Neural progenitor cell (in vitro differentiated cells): ENCODE measurements around the gene TMEM114. TPM values are rescaled to one million over a fixed set of nuclear protein-coding genes. Genes with fewer than 3 reads are reported as not detected.
A peak's percentile ranks its signal among the peaks of the same experiment; 100 is the strongest.

Experiments used
- DNase-seq: peaks from one replicate; pipeline ENCODE4 v3.0.0-alpha.2; 2016; ENCODE audit warnings: low spot score
- H2AFZ ChIP-seq: fragments of 200-600 bp; sonication (generic); replicated peaks from 2 replicates; pipeline ENCODE4 v1.6.1; 2016; ENCODE audit warnings: antibody characterized with exemption
- H3F3A ChIP-seq: fragments of 200-600 bp; sonication (generic); 2 replicates; pipeline ENCODE4 v1.6.1; 2016; ENCODE audit warnings: antibody characterized with exemption, low read depth
- H3K27ac ChIP-seq: fragments of 200-600 bp; sonication (generic); 2 replicates; pipeline ENCODE4 v1.5.1; 2016; ENCODE audit warnings: mild to moderate bottlenecking
- H3K27me3 ChIP-seq: fragments of 200-600 bp; sonication (generic); 2 replicates; pipeline ENCODE4 v1.6.1; 2016; ENCODE audit warnings: mild to moderate bottlenecking, moderate library complexity
- H3K36me3 ChIP-seq: fragments of 200-600 bp; sonication (generic); 2 replicates; pipeline ENCODE4 v1.5.1; 2016
- H3K4me1 ChIP-seq: fragments of 200-600 bp; sonication (generic); 2 replicates; pipeline ENCODE4 v1.6.1; 2016; ENCODE audit warnings: mixed run types
- H3K4me2 ChIP-seq: fragments of 200-600 bp; sonication (generic); 2 replicates; pipeline ENCODE4 v1.6.1; 2016
- H3K4me3 ChIP-seq: fragments of 200-600 bp; sonication (generic); 2 replicates; pipeline ENCODE4 v1.5.1; 2016
- H3K79me2 ChIP-seq: fragments of 200-600 bp; sonication (generic); 2 replicates; pipeline ENCODE4 v1.6.1; 2016; ENCODE audit warnings: low read depth
- H3K9ac ChIP-seq: fragments of 200-600 bp; sonication (generic); 2 replicates; pipeline ENCODE4 v1.6.1; 2016
- H3K9me3 ChIP-seq: fragments of 200-600 bp; sonication (generic); 2 replicates; pipeline ENCODE4 v1.5.1; 2016; ENCODE audit warnings: low read depth
- H4K20me1 ChIP-seq: fragments of 200-600 bp; sonication (generic); 2 replicates; pipeline ENCODE4 v1.6.1; 2016; ENCODE audit warnings: low read depth
- H3K27ac Mint-ChIP-seq: 3 replicates; pipeline ENCODE4 v1.8.0; 2021; ENCODE audit warnings: mixed read lengths
- H3K27me3 Mint-ChIP-seq: 2 replicates; pipeline ENCODE4 v1.8.0; 2022; ENCODE audit warnings: low read depth, mild to moderate bottlenecking, inconsistent platforms, moderate library complexity, mixed read lengths; ENCODE audit not compliant: insufficient read depth
- H3K36me3 Mint-ChIP-seq: 3 replicates; pipeline ENCODE4 v1.8.0; 2021; ENCODE audit warnings: mixed read lengths
- H3K4me1 Mint-ChIP-seq: 3 replicates; pipeline ENCODE4 v1.8.0; 2021; ENCODE audit warnings: mixed read lengths
- H3K4me3 Mint-ChIP-seq: 3 replicates; pipeline ENCODE4 v1.8.0; 2021; ENCODE audit warnings: mild to moderate bottlenecking, moderate library complexity, mixed read lengths
- H3K9me3 Mint-ChIP-seq: 3 replicates; pipeline ENCODE4 v1.8.0; 2020; ENCODE audit warnings: mixed read lengths
- EZH2 ChIP-seq: fragments of 200-600 bp; sonication (generic); IDR thresholded peaks from 2 replicates; pipeline ENCODE4 v1.6.1; 2017; ENCODE audit warnings: antibody characterized with exemption, mild to moderate bottlenecking, moderate library complexity
- EZH2phosphoT487 ChIP-seq: fragments of 200-600 bp; sonication (generic); IDR thresholded peaks from 2 replicates; pipeline ENCODE4 v1.6.1; 2017; ENCODE audit warnings: antibody characterized with exemption
- total RNA-seq: library from RNA; depleted of rRNA; stranded (reverse); fragments of >200 nt; gene quantifications from 2 replicates; pipeline ENCODE4 v1.2.3, GENCODE V29; 2015; ENCODE audit warnings: low replicate concordance
- TF ChIP-seq, protein P1 (sequence below): fragments of 200-600 bp; sonication (generic); IDR thresholded peaks from 2 replicates; pipeline ENCODE4 v1.5.1; 2017; ENCODE audit warnings: antibody characterized with exemption, mild to moderate bottlenecking

Gene TMEM114
- total RNA-seq, 1 donor from 2014 or later = not detected

DNA sequence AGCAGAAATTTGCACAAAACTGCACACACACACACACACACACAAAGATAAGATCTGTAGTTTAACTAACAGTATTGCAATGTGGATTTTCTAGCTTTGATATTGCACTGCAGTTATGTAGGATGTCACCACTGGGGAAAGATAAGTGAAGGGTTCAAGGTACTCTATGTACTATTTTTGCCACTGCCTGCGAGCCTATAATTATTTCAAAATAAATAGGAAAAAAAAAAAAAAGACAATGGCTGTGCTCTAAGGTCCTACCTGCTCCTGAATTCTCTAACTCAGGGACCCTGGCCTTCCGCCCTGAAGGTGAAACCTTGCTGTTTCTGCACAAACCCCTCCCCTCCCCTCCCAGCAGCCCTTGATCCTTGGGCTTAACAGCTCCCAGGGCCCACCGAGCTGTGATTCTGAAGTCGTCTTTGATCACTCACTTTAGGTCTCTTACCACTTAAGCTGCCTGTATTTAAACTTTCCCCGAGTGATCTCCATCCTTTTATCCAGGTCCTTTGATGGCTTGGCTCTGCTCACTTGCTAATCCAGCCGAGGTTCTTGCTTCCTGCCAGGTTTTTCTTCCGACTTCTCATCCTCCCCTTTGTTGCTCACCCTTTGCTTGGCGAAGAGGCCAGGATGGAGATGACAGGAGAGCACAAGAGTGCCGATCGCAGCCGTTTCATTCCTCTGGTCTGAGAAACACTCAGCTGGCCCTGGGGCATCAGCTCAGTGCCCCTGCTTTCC, 37.7 kb downstream of the TMEM114 start:
- H3F3A ChIP-seq = peaks cover 13% of the 10 kb centered on the region
- no peaks in the 10 kb centered on the region for H3K79me2 ChIP-seq
- peaks cover 100% of the 10 kb centered on the region for H3K27me3 ChIP-seq
- H3K4me1 Mint-ChIP-seq = peaks cover 41% of the 10 kb centered on the region
- H3K27ac Mint-ChIP-seq = no peak overlapping the region
- peak overlapping the region; percentile 67 for H3K4me3 Mint-ChIP-seq
- H3K27me3 Mint-ChIP-seq = peaks cover 20% of the 10 kb centered on the region
- no peak overlapping the region for H3K9ac ChIP-seq
- no peaks in the 10 kb centered on the region for H3K36me3 ChIP-seq
- no peaks in the 10 kb centered on the region for H3K36me3 Mint-ChIP-seq
- H3K27ac ChIP-seq = no peak overlapping the region
- TF ChIP-seq EZH2 (no peak), EZH2phosphoT487 (peak; percentile 63)
- H2AFZ ChIP-seq = no peak overlapping the region
- H3K9me3 Mint-ChIP-seq = peaks cover 2% of the 10 kb centered on the region
- H3K4me1 ChIP-seq = peaks cover 10% of the 10 kb centered on the region
- peaks cover 12% of the 10 kb centered on the region for H4K20me1 ChIP-seq
- H3K4me3 ChIP-seq = peak overlapping the region; percentile 10
- no peaks in the 10 kb centered on the region for H3K9me3 ChIP-seq
- H3K4me2 ChIP-seq = peak overlapping the region; percentile 67
- peak; percentile 53 for DNase-seq

DNA sequence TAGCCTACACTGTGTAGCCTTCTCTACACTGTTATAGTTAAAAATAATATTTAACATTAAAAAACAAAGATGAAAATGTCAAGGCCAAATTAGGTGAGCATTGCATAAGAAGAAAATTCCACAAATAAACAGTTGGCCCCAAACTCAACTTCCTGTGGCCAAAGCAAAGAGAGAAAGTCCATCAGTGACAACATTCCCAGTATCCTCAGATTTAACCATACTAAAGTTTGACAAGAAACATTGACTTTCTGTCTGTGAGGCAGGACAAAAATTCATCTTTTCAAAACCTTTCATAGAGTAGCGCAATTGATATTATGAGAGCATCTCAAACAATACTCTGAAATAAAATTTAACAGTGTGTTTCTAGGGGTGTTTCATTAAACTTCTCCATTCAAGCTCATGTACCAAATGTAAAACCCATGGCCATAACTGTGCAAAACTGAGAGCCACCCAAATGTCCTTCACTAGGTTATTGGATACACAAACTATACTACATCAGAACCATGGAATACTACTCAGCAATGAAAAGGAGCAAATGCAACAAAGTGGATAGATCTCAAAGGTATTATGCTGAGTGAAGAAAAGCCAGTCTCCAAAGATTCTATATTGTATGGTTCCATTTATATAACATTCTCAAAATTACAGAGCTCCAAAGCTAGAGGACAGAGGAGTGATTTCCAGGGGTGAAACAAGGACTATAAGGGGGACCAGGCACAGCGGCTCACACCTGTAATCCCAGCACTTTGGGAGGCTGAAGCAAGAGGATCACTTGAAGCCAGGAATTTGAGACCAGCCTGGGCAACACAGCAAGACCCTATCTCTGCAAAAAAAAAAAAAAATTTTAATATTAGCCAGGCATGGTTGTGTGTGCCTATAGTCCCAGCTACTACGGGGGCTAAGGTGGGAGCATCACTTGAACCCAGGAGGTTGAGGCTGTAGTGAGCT, 38.7 kb downstream of the TMEM114 start:
- Mint-ChIP-seq H3K36me3 (no peaks in the 10 kb centered on the region), H3K27ac (no peak overlapping the region)

DNA sequence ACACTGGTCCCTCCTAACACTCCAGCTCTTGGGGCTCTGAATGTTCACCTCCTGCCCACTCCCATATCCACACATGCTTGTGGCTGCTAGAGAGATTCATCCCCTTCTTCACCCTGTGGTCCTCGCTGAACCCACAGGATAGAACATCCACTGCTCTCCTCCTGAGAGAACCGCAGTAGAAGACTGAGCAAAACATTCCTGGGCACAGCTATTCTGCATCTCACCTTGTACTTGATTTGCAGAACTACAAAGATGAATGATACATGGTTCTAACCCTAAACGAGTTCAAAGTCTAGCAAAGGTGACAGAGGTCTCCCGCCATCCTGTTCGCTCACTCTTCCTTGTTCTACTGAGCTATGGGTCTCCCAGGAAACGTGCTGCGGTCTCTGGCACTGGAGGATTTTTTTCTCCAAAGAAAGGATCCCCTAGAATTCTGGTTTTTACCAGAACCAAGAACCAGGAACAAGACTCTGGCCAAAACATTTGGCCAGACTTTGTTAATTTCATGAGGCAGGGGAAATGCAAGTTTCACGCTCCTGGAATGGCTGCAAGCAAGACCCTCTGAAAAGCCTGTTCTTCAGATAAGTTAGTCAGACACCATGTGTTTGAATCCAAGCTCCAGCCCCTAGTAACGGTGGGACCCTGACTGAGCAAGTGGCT, 39.5 kb downstream of the TMEM114 start:
- H3K4me3 Mint-ChIP-seq = no peak overlapping the region
- Histone ChIP-seq H3K9ac (no peak overlapping the region), H3K79me2 (no peaks in the 10 kb centered on the region), H3K4me1 (peaks cover 10% of the 10 kb centered on the region), H2AFZ (no peak overlapping the region), H3K27me3 (peaks cover 100% of the 10 kb centered on the region), H3K9me3 (no peaks in the 10 kb centered on the region), H3F3A (peaks cover 13% of the 10 kb centered on the region), H3K4me2 (no peak overlapping the region), H3K27ac (no peak overlapping the region), H4K20me1 (peaks cover 12% of the 10 kb centered on the region), H3K36me3 (no peaks in the 10 kb centered on the region), H3K4me3 (no peak overlapping the region)
- peaks cover 18% of the 10 kb centered on the region for H3K27me3 Mint-ChIP-seq
- no peak overlapping the region for H3K27ac Mint-ChIP-seq
- H3K36me3 Mint-ChIP-seq = no peaks in the 10 kb centered on the region
- H3K4me1 Mint-ChIP-seq = peaks cover 46% of the 10 kb centered on the region
- TF ChIP-seq, protein P1, sequence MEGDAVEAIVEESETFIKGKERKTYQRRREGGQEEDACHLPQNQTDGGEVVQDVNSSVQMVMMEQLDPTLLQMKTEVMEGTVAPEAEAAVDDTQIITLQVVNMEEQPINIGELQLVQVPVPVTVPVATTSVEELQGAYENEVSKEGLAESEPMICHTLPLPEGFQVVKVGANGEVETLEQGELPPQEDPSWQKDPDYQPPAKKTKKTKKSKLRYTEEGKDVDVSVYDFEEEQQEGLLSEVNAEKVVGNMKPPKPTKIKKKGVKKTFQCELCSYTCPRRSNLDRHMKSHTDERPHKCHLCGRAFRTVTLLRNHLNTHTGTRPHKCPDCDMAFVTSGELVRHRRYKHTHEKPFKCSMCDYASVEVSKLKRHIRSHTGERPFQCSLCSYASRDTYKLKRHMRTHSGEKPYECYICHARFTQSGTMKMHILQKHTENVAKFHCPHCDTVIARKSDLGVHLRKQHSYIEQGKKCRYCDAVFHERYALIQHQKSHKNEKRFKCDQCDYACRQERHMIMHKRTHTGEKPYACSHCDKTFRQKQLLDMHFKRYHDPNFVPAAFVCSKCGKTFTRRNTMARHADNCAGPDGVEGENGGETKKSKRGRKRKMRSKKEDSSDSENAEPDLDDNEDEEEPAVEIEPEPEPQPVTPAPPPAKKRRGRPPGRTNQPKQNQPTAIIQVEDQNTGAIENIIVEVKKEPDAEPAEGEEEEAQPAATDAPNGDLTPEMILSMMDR = no peak
- TF ChIP-seq EZH2 = no peak
- no peak for TF ChIP-seq EZH2phosphoT487
- no peak for DNase-seq
- peaks cover 2% of the 10 kb centered on the region for H3K9me3 Mint-ChIP-seq

More for the DNA sequence above, 38.7 kb downstream of the TMEM114 start:
- no peak for TF ChIP-seq EZH2phosphoT487
- TF ChIP-seq, protein P1 = no peak
- TF ChIP-seq EZH2 = no peak
- no peak overlapping the region for H3K4me3 ChIP-seq
- Mint-ChIP-seq H3K9me3 (peaks cover 2% of the 10 kb centered on the region), H3K4me3 (no peak overlapping the region), H3K27me3 (peaks cover 20% of the 10 kb centered on the region), H3K4me1 (peaks cover 46% of the 10 kb centered on the region)
- H3F3A ChIP-seq = peaks cover 13% of the 10 kb centered on the region
- H3K4me1 ChIP-seq = peaks cover 10% of the 10 kb centered on the region
- no peak overlapping the region for H2AFZ ChIP-seq
- H3K27me3 ChIP-seq = peaks cover 100% of the 10 kb centered on the region
- no peaks in the 10 kb centered on the region for H3K9me3 ChIP-seq
- H4K20me1 ChIP-seq = peaks cover 12% of the 10 kb centered on the region
- no peaks in the 10 kb centered on the region for H3K79me2 ChIP-seq
- H3K36me3 ChIP-seq = no peaks in the 10 kb centered on the region
- no peak for DNase-seq
- H3K9ac ChIP-seq = no peak overlapping the region
- no peak overlapping the region for H3K4me2 ChIP-seq
- no peak overlapping the region for H3K27ac ChIP-seq
